Activated CD4-positive, CD25-positive, alpha-beta regulatory T cell treated with anti-CD3 and anti-CD28 coated beads, Interleukin-2, amount 50 U/mL, for 24 hours (primary cell): ENCODE measurements around the gene ODC1.
A peak's percentile ranks its signal among the peaks of the same experiment; 100 is the strongest.

Experiments
- ATAC-seq, 2 donors: fragments of 150-1000 bp; cut with Tn5 transposase; one replicate each; pipeline ENCODE4 v1.10.0; 2021; ENCODE audit warnings: mild to moderate bottlenecking in 1 of 2, moderate library complexity in 1 of 2

Gene ODC1

DNA sequence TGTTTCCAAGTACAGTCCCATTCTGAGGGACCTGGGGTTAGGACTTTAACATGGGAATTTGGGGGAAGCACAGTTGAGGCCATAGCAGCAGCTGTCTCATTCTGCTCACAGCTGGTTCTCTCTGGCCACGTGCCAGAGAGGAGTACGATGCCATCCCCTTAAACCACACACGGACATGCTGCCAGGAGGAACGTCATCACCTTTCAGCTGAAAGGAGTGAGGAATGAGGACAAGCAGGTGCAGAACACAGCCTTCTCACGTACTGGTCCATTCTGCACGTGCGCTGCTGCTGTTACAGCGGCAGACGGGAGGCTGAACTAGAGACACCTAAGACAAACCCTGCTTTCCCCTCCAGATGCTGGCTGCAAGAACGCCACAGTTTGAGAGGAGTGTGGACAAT is 33.5 kb downstream of the ODC1 start:
- ATAC-seq, result no peak

GRCh38 chr2:10413991-10414451 is 34.1 kb downstream of the ODC1 start:
- no peak for ATAC-seq

DNA sequence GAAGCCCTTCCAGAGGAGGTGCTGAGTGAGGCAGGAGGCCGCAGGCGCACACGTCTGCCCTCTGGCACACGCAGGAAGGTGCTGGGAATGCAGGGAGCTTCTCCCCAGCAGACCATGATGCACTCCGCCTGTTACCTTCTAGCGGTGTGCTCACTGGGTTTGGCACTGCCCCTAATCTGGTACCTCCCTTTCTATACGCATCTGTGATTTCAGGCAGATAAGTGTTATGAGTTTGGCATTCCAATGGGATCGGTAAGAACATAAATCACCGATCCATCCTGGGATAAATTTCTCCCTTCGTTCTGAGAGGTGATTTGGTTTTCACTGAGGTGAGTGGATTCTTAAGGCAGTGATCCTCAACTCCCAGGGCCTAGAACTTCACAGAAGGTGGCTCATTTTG is 34.6 kb downstream of the ODC1 start:
- ATAC-seq, result no peak

DNA sequence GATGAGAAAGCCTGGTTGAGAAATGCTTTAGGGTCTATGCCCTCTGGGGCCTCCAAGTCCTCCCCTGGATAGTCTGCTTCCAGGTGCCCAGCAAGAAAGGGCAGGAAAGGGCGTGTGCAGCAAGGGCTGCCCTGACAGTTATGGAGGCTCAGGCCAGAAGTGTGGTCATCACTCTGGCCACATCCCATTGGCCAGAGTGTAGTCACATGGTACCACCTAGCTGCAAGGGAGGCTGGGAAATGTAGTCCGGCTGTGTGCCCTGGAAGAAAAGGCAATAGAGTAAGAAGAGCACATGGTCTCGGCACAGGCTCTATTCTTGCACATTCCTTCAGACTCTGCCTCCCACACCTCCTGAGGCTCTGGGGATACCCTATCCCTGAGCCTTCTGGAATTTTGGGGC is 35.7 kb downstream of the ODC1 start:
- ATAC-seq, result no peak

DNA sequence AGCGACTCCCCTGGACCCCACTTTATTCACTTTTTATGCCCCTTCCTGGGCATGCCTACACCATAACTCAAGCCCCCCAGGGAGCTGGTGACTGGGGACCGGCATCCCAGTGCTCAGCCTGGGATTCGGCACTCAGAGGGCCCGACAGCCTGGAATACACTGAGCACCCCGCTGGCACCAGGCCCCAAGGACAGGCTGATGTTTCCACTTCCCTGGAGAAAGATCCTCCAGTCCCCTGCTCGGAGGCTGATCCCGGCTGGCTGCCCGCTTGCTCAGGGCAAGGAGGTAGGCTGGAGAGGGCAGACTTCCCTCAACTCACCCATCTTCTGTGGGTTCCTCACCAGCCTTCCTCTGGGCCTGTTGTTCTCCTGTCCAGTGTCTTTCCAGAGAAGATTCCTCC is 36.6 kb downstream of the ODC1 start:
- ATAC-seq, result no peak

DNA sequence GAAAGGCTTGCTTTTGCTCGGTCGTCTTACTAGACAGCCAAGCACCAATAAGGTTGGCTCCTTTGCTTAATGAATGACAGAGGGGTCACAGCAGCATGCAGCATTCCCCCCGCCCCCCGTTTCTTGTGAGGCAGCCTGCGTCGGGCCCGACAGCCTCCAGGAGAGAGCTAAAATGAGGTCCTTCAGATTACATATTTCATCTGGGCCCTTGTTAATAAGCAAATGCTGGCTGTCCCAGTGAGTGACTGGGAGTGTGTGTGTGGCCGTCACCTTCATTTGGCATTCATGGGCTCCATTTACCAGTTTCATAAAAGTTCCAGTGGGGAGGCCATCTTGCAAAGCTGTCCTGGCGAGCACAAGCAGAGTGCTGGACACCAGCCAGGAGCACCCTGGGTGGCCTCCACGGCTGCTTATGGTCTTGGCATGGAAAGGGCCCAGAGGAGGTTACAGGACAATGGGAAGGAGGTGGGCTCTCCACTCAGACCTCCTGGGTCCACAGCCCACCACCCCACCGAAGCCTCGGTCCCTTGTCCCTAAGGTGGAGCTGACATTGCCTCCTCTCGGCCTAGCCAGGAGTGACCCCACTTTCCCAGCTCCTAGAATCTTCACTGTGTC is 37.2 kb downstream of the ODC1 start:
- no peak for ATAC-seq

GRCh38 chr2:10410001-10410822 is 37.9 kb downstream of the ODC1 start:
- no peak for ATAC-seq

DNA sequence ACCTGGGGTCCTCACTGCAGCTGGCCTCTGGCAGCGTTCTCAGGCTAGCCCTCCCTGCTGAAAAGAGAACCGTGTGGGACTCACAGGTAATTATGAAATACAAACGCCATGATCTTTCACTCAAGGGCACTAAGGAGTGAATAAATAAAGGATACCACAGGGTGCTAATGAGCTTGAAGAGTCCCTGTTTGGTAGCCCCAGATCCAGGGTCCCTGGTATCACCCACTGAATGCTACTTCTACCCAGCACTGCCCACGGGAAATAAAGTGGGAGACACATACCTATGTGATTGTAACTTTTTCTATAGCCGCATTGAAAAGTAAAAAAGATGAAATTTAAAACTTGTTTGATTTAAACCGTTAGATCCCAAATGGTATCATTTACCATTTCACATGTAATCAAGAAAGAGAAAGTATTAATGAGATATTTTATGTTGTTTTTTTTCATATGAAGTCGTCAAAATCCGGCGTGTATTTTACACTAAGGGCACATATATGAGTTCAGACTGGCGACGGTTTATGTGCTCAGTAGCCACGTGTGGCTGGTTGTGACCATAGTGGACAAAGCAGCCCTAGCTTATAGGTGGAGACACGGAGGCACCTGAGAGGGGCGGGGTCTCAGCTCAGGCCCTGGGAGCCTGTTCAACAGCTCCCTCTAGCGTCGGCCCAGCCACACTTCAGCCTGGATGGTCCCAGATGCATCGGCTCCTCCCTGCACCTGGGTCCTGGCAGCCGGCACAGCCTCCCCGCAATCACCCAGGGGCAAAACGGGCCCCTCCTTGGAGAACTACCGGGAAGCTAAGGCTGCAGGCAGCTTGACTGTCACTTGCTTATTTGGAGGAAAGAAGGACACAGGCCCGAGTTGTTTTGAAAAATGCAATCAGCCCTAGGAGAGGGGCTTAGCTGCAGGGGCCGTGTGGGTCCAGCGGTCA is 39.2 kb downstream of the ODC1 start:
- peak; percentile 76 to 84 for ATAC-seq

GRCh38 chr2:10407841-10408648 is 40.1 kb downstream of the ODC1 start:
- peak; percentile 87 to 88 for ATAC-seq

DNA sequence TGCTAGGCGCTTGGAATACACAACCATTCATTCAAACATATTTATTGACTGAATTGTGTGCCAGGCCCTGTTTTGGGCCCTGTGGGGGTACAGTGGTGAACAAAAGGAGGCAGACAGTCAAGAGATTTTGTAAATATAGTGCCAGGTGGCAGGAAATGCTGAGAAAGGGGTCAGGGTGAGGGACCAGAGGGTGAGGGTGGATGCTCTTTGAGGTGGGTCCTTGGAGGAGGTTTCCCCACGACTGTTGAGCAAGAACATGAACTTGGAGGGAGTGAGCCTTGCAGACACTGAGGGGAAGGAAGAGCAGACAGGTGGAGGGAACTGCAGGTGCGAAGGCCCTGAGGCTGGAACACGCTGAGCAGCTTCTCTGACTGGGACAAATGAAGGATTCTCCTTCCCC is 40.7 kb downstream of the ODC1 start:
- ATAC-seq, result no peak

- ATAC-seq, result no peak
Observed at GRCh38 chr2:10406491-10407188, 41.5 kb downstream of the ODC1 start.

GRCh38 chr2:10406016-10406415 is 42.1 kb downstream of the ODC1 start:
- ATAC-seq, result no peak

GRCh38 chr2:10405448-10405847 is 42.7 kb downstream of the ODC1 start:
- no peak for ATAC-seq

DNA sequence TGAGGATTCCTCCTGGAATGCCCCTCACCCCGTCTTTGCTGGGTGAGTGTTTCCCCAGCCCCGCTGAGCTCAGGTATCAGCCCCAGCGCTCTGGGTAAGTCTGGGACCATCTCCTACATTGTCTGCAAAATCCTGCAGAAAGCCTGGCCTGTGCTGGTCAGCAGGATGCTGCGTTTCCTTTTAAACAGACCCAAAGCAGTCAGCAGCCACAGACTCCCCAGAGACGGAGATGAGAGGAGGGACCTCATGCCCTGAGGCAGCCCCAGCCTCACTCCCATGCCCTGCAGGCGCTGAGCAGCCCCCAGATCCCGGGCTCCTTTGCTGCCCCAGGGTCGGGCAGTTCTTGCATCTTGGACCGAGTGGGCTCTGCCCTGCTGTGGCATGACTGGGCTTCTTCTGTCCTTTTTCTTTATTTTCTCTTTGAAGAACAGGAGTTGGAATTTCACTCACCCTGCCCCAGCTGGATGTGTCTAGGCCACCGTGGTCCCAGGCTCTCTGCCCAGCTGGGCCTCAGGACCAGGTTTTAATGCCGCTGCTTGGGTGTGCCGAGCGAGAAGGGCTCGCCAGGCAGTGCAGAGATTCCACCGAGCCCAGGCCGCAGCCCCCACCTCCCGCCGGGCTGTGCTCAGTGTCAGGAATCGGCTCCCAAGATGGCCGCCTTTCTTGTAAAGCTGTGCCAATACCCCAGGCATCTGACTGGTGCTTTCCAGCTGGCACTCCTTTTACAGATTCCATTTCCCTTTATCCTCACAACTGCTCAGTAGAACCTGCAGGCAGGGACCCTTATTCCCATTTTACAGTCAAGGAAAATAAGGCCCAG is 43.6 kb downstream of the ODC1 start:
- ATAC-seq, result no peak

GRCh38 chr2:10402653-10403215 is 45.4 kb downstream of the ODC1 start:
- ATAC-seq, result no peak

GRCh38 chr2:10402062-10402585 is 46.0 kb downstream of the ODC1 start:
- no peak for ATAC-seq

DNA sequence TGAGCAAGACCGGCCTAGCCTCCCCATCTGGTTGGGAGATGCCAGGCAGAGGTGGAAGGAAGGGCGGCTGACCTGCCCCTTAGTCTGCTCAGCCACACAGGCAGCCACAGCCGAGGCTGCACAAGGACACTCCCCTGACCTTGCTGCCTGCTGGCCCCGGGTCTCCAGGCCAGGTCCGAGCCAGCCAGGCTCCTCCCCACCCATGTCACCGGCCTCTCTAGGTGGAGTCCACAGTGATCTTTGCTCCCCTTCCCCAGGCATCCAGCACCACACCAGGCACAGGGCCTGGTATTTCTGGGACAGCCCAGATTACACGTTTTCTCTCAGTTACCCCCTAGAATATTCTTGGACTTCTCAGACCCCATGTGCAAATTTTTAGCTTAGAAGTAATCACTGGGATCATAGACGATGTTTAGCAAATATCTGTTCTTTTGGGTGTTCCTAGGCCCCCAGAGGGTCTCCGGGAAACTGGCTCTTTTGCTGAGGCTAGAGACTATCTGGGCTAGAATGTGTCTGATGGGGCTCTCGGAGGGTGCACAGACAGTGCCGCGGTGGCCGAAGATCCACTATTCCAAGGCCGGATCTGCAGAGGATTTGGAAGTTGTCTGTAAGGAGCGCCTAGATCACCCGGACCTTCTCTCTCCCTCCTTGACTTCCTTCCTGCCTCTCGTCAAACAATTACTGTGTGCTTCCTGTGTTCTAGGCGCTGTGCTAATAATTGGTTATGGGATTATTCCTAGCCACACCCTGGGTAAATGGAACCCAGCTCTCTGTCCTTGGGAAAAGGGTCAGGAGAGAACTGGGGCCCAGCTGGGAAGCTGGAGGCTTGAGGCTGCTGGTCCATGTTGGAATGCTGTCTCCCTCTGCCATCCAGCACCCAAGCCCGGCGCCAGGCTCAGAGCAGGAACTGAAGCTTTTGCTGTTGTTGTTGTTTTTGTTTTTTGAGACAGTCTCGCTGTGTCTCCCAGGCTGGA is 46.9 kb downstream of the ODC1 start:
- no peak for ATAC-seq

- peak; percentile 71 to 86 for ATAC-seq
Observed at GRCh38 chr2:10400568-10400977, 47.6 kb downstream of the ODC1 start.

- no peak for ATAC-seq
Observed at GRCh38 chr2:10400002-10400401, 48.1 kb downstream of the ODC1 start.
